ENCODE data around the gene APP. TPM values are rescaled to one million over a fixed set of nuclear protein-coding genes. Genes with fewer than 3 reads are reported as not detected.
A peak's percentile ranks its signal among the peaks of the same experiment; 100 is the strongest.

Gene APP
- total RNA-seq, 8 experiments from 2014 or later: 252 to 1,066 (median 518) TPM

GRCh38 chr21:25837533-25838265 is 332.9 kb downstream of the APP start:
- in situ Hi-C loops (cut with MboI; ENCODE audit: low pct_unique_long_range_greater_than_20kb in 2 of 9, low sequenced_read_pairs in 9 of 9, unreplicated experiment in 9 of 9): no loop called here
- 0 to 71% (median 40%) methylated on average over 1 to 4 of the region's 4 CpGs; no CpG with 5 or more reads in 1 of the 10 experiments for WGBS, 10 experiments
- H3K4me3 ChIP-seq: no peak overlapping the region
- peaks cover 5 to 20% of the 10 kb centered on the region in 2 donors for H3K4me1 ChIP-seq (replicated peaks in 1 of 2)
- H3K27ac ChIP-seq: no peak overlapping the region
- peak in 5 of 8 experiments; percentile 19 to 77 (median 70) for ATAC-seq (replicated peaks in 6 of 8)

- Histone ChIP-seq H3K4me3 (no peak overlapping the region), H3K27ac (no peak overlapping the region), H3K4me1 (replicated peaks in 1 of 2) (peaks cover 5 to 16% of the 10 kb centered on the region in 2 donors)
- WGBS, 10 experiments: 82 to 100% (median 90%) methylated on average over 2 of the region's 2 CpGs; no CpG with 5 or more reads in 4 of the 10 experiments
- in situ Hi-C loops (cut with MboI; ENCODE audit: low pct_unique_long_range_greater_than_20kb in 2 of 9, low sequenced_read_pairs in 9 of 9, unreplicated experiment in 9 of 9): no loop called here
- no peak for ATAC-seq (replicated peaks in 6 of 8)
Observed at GRCh38 chr21:25836396-25836795, 334.2 kb downstream of the APP start.

GRCh38 chr21:25834381-25834780 is 336.2 kb downstream of the APP start:
- peaks cover 5 to 16% of the 10 kb centered on the region in 2 donors for H3K4me1 ChIP-seq (replicated peaks in 1 of 2)
- 0 to 86% (median 70%) methylated on average over 1 to 3 of the region's 3 CpGs; no CpG with 5 or more reads in 3 of the 10 experiments for WGBS, 10 experiments
- H3K4me3 ChIP-seq: no peak overlapping the region
- no peak overlapping the region for H3K27ac ChIP-seq
- no peak for ATAC-seq (replicated peaks in 6 of 8)
- in situ Hi-C loops (cut with MboI; ENCODE audit: low pct_unique_long_range_greater_than_20kb in 2 of 9, low sequenced_read_pairs in 9 of 9, unreplicated experiment in 9 of 9): no loop called here

GRCh38 chr21:25831300-25831960 is 339.1 kb downstream of the APP start:
- in situ Hi-C loops (cut with MboI; ENCODE audit: low pct_unique_long_range_greater_than_20kb in 2 of 9, low sequenced_read_pairs in 9 of 9, unreplicated experiment in 9 of 9): no loop called here
- no peak overlapping the region for H3K27ac ChIP-seq
- ATAC-seq (replicated peaks in 6 of 8): peak in 3 of 8 experiments; percentile 85 to 88 (median 86)
- 67 to 100% (median 85%) methylated on average over 1 to 2 of the region's 2 CpGs; no CpG with 5 or more reads in 4 of the 10 experiments for WGBS, 10 experiments
- no peak overlapping the region for H3K4me3 ChIP-seq
- peaks cover 0 to 8% of the 10 kb centered on the region in 2 donors for H3K4me1 ChIP-seq (replicated peaks in 1 of 2)

Measured in motor neuron (in vitro differentiated cells).